A549 (cell line): ENCODE results near the gene NTNG1. TPM values are rescaled to one million over a fixed set of nuclear protein-coding genes. Genes with fewer than 3 reads are reported as not detected.

Experiments
- ATAC-seq, 2 experiments: fragments of 200-7000 bp in 1 of 2; fragments of >200 bp in 1 of 2; cut with Nextera tagmentation in 1 of 2; cut with Tn5 transposase in 1 of 2; 3 replicates each; pipeline versions ENCODE4 v1.8.0 to v1.9.1; 2018 to 2020; ENCODE audit warnings: mild to moderate bottlenecking in 1 of 2, moderate library complexity in 1 of 2
- CTCF ChIA-PET: fragments of 300-600 bp; sonication (Branson Sonifier 250); formaldehyde crosslinking; extraction: SDS; loops from one replicate; lab custom pipeline; 2021; ENCODE audit warnings: antibody characterized with exemption, inconsistent platforms; lab: Yijun Ruan, JAX
- POLR2A ChIA-PET: fragments of 350-600 bp; formaldehyde crosslinking; extraction: SDS; loops from one replicate; lab custom pipeline; 2021; ENCODE audit warnings: antibody characterized with exemption, inconsistent platforms; lab: Yijun Ruan, JAX
- DNase-seq, 2 experiments: peaks; one replicate each; pipeline versions ENCODE4 v3.0.0 to v3.0.0-alpha.2; 2011 to 2016; ENCODE audit warnings: low read depth in 1 of 2, low spot score in 1 of 2
- FAIRE-seq: peaks from 2 replicates; lab custom pipeline; 2011; peaks lifted over from hg19 to GRCh38; lab: Jason Lieb, UNC
- H3K27ac ChIP-seq, 2 experiments: fragments of >200 bp; sonication (Bioruptor Twin); formaldehyde crosslinking; 3 replicates each; pipeline ENCODE4 v1.5.1; 2016 to 2017
- H3K4me1 ChIP-seq: fragments of >200 bp; sonication (Bioruptor Twin); formaldehyde crosslinking; 3 replicates; pipeline ENCODE4 v1.6.1; 2016
- H3K4me2 ChIP-seq: fragments of >200 bp; sonication (Bioruptor Twin); formaldehyde crosslinking; 3 replicates; pipeline ENCODE4 v1.6.1; 2016
- H3K4me3 ChIP-seq: fragments of >200 bp; sonication (Bioruptor Twin); formaldehyde crosslinking; 3 replicates; pipeline ENCODE4 v1.5.1; 2016
- H3K9me3 ChIP-seq: fragments of >200 bp; sonication (Bioruptor Twin); formaldehyde crosslinking; 3 replicates; pipeline ENCODE4 v1.6.1; 2016
- ATOH8 ChIP-seq: fragments of 250-450 bp; sonication (Bioruptor Pico); IDR thresholded peaks from 2 replicates; pipeline ENCODE4 v1.5.0; 2020; ENCODE audit warnings: low read depth, mild to moderate bottlenecking, moderate library complexity
- CEBPB ChIP-seq, 2 experiments: fragments of >200 bp in 1 of 2; sonication (Bioruptor Twin) in 1 of 2; formaldehyde crosslinking in 1 of 2; IDR thresholded peaks; 2 replicates each; pipeline ENCODE4 v1.6.1; 2012 to 2016
- CHD2 ChIP-seq: fragments of 150-350 bp; IDR thresholded peaks from 2 replicates; pipeline ENCODE4 v1.6.1; 2014; ENCODE audit warnings: low read length; ENCODE audit not compliant: partially characterized antibody
- CHD4 ChIP-seq: fragments of 200-600 bp; sonication (generic); IDR thresholded peaks from 2 replicates; pipeline ENCODE4 v1.6.1; 2016; ENCODE audit warnings: antibody characterized with exemption, mild to moderate bottlenecking, borderline replicate concordance
- E2F6 ChIP-seq: IDR thresholded peaks from 2 replicates; pipeline ENCODE4 v1.6.1; 2012; ENCODE audit warnings: low read depth, borderline replicate concordance
- EHF ChIP-seq: fragments of 250-450 bp; sonication (Bioruptor Pico); IDR thresholded peaks from 2 replicates; pipeline ENCODE4 v1.5.0; 2020; ENCODE audit warnings: mild to moderate bottlenecking
- FOSL2 ChIP-seq, 2 experiments: fragments of 450-650 bp in 1 of 2; fragments of >200 bp in 1 of 2; sonication (Bioruptor Twin) in 1 of 2; formaldehyde crosslinking; IDR thresholded peaks; 2 replicates each; pipeline versions ENCODE4 v1.5.0 to v1.6.1; 2016 to 2020; ENCODE audit warnings: mild to moderate bottlenecking in 1 of 2, moderate library complexity in 1 of 2
- GATA3 ChIP-seq: IDR thresholded peaks from 2 replicates; pipeline ENCODE4 v1.6.1; 2012; ENCODE audit warnings: borderline replicate concordance
- HMGXB4 ChIP-seq: fragments of 250-450 bp; sonication (Bioruptor Pico); IDR thresholded peaks from 2 replicates; pipeline ENCODE4 v1.5.0; 2021; ENCODE audit warnings: mild to moderate bottlenecking, moderate library complexity, borderline replicate concordance
- HOXB13 ChIP-seq: fragments of 250-450 bp; sonication (Bioruptor Pico); IDR thresholded peaks from 2 replicates; pipeline ENCODE4 v1.5.0; 2020; ENCODE audit warnings: low read depth, mild to moderate bottlenecking, moderate library complexity
- KDM5A ChIP-seq: fragments of 200-600 bp; sonication (generic); IDR thresholded peaks from 2 replicates; pipeline ENCODE4 v1.6.1; 2016; ENCODE audit warnings: antibody characterized with exemption, mild to moderate bottlenecking
- MAZ ChIP-seq: fragments of 150-350 bp; IDR thresholded peaks from 2 replicates; pipeline ENCODE4 v1.6.1; 2014; ENCODE audit warnings: antibody characterized with exemption, low read depth, low read length, borderline replicate concordance
- NPAS2 ChIP-seq: fragments of 250-450 bp; sonication (Bioruptor Pico); IDR thresholded peaks from 2 replicates; pipeline ENCODE4 v1.8.0; 2022; ENCODE audit warnings: mild to moderate bottlenecking, moderate library complexity, borderline replicate concordance
- PHF8 ChIP-seq: fragments of 200-600 bp; sonication (generic); IDR thresholded peaks from 2 replicates; pipeline ENCODE4 v1.6.1; 2016; ENCODE audit warnings: low read depth, mild to moderate bottlenecking, antibody characterized with exemption, moderate library complexity, borderline replicate concordance
- POLR2A ChIP-seq: IDR thresholded peaks from 2 replicates; pipeline ENCODE4 v1.6.1; 2012; ENCODE audit warnings: mild to moderate bottlenecking, low read length
- RARB ChIP-seq: fragments of 250-450 bp; sonication (Bioruptor Pico); IDR thresholded peaks from 2 replicates; pipeline ENCODE4 v1.8.0; 2021; ENCODE audit warnings: mild to moderate bottlenecking, moderate library complexity
- RCOR1 ChIP-seq: fragments of 150-350 bp; IDR thresholded peaks from 2 replicates; pipeline ENCODE4 v1.6.1; 2014; ENCODE audit warnings: antibody characterized with exemption, low read length, low read depth
- RFX5 ChIP-seq: fragments of 450-650 bp; IDR thresholded peaks from 2 replicates; pipeline ENCODE4 v1.7.1; 2014; ENCODE audit warnings: antibody characterized with exemption, mild to moderate bottlenecking, moderate library complexity
- RNF2 ChIP-seq: fragments of 200-600 bp; sonication (generic); IDR thresholded peaks from 2 replicates; pipeline ENCODE4 v1.6.1; 2016; ENCODE audit warnings: low read depth, mild to moderate bottlenecking, antibody characterized with exemption, moderate library complexity, borderline replicate concordance
- SMC3 ChIP-seq: fragments of >200 bp; sonication (Bioruptor Twin); formaldehyde crosslinking; IDR thresholded peaks from 3 replicates; pipeline ENCODE4 v1.6.1; 2018; ENCODE audit warnings: inconsistent platforms
- SREBF2 ChIP-seq: fragments of 450-650 bp; IDR thresholded peaks from 2 replicates; pipeline ENCODE4 v1.6.1; 2014; ENCODE audit warnings: mild to moderate bottlenecking, moderate library complexity
- ZFP36 ChIP-seq: fragments of 450-650 bp; IDR thresholded peaks from 2 replicates; pipeline ENCODE4 v1.6.1; 2014; ENCODE audit warnings: borderline replicate concordance; ENCODE audit not compliant: partially characterized antibody
- WGBS: methylation state at CpG from one replicate; pipeline ENCODE4 v1.1.6; 2017; ENCODE audit errors: missing lambda C conversion rate; 5-methylcytosine and 5-hydroxymethylcytosine counted together
- polyA plus RNA-seq, 4 experiments: library from polyadenylated mRNA; depleted of rRNA in 3 of 4; stranded (reverse); fragments of >200 nt; fragmentation: RNase III in 1 of 4; extraction: RNeasy Plus Mini Kit Qiagen cat#74134 plus additional on column Dnase treatment in 1 of 4; gene quantifications; 2 replicates in 3 of 4; 3 replicates in 1 of 4; pipeline ENCODE4 v1.2.3, GENCODE V29; 2011 to 2017

Gene NTNG1
- polyA plus RNA-seq, 2 of the 4 experiments (the other 2 are of a cell fraction), result not detected

- no peak for TF ChIP-seq NPAS2 (CRISPR knock-in tag)
- TF ChIP-seq KDM5A, result no peak
- no peak for TF ChIP-seq ZFP36
- TF ChIP-seq ATOH8 (CRISPR knock-in tag), result no peak
- TF ChIP-seq CEBPB (IDR thresholded peaks at IDR 0.05), result no peak
- TF ChIP-seq SREBF2, result no peak
- no peak for TF ChIP-seq EHF
- no peaks in the 10 kb centered on the region for H3K9me3 ChIP-seq
- no peaks in the 10 kb centered on the region for H3K4me1 ChIP-seq
- CTCF ChIA-PET, result no interaction called here
- WGBS, result 2% methylated on average over 3 of the region's 3 CpGs
- ATAC-seq (no peak), DNase-seq (no peak), FAIRE-seq (no peak)
- H3K4me2 ChIP-seq, result no peak overlapping the region
- H3K27ac ChIP-seq, result no peak overlapping the region
- no peak overlapping the region for H3K4me3 ChIP-seq
- POLR2A ChIA-PET, result no interaction called here
Observed at GRCh38 chr1:107344836-107345235, 204.0 kb downstream of the NTNG1 start.

- Histone ChIP-seq H3K9me3 (no peaks in the 10 kb centered on the region), H3K4me3 (no peak overlapping the region), H3K27ac (no peak overlapping the region), H3K4me2 (no peak overlapping the region), H3K4me1 (no peaks in the 10 kb centered on the region)
- no peak for ATAC-seq
- ChIA-PET CTCF (no interaction called here), POLR2A (no interaction called here)
- no peak for FAIRE-seq
- no peak for DNase-seq
- TF ChIP-seq FOSL2 (IDR thresholded peaks at IDR 0.05) (no peak), FOSL2 (CRISPR knock-in tag; IDR thresholded peaks at IDR 0.05) (no peak), RCOR1 (no peak), CHD2 (no peak)
Observed at GRCh38 chr1:107352850-107353249, 212.0 kb downstream of the NTNG1 start.

GRCh38 chr1:107357376-107357775 lies 216.5 kb downstream of the NTNG1 start:
- Histone ChIP-seq H3K9me3 (no peaks in the 10 kb centered on the region), H3K4me2 (no peak overlapping the region), H3K4me1 (no peaks in the 10 kb centered on the region), H3K27ac (no peak overlapping the region), H3K4me3 (no peak overlapping the region)
- 0% methylated on average over 1 of the region's 1 CpG for WGBS
- FAIRE-seq (no peak), DNase-seq (no peak), ATAC-seq (no peak)
- TF ChIP-seq ZFP36, result no peak
- POLR2A ChIA-PET, result no interaction called here
- CTCF ChIA-PET, result no interaction called here

- no peak overlapping the region for H3K4me2 ChIP-seq
- H3K27ac ChIP-seq, result no peak overlapping the region
- DNase-seq (no peak), FAIRE-seq (no peak), ATAC-seq (no peak)
- no peaks in the 10 kb centered on the region for H3K4me1 ChIP-seq
- no peaks in the 10 kb centered on the region for H3K9me3 ChIP-seq
- no peak overlapping the region for H3K4me3 ChIP-seq
- 13% methylated on average over 5 of the region's 5 CpGs for WGBS
- CTCF ChIA-PET, result no interaction called here
- TF ChIP-seq E2F6, result no peak
- TF ChIP-seq HOXB13 (CRISPR knock-in tag), result no peak
- TF ChIP-seq RNF2, result no peak
- TF ChIP-seq RARB, result no peak
- TF ChIP-seq SMC3, result no peak
- TF ChIP-seq RFX5, result no peak
- TF ChIP-seq PHF8, result no peak
- TF ChIP-seq POLR2A, result no peak
- TF ChIP-seq GATA3, result no peak
- no peak for TF ChIP-seq HMGXB4
- no peak for TF ChIP-seq MAZ
- TF ChIP-seq CHD4, result no peak
- POLR2A ChIA-PET, result no interaction called here
Observed at GRCh38 chr1:107358619-107359327, 217.9 kb downstream of the NTNG1 start.
